GOT3 (cell line): ENCODE data around the gene TMC4.
"Not testable (repeated sequence)": the region's sequence is repeated elsewhere in the genome, so short reads cannot be mapped to it uniquely, and the experiment has no call there.

Experiments
- DNase-seq: peaks from one replicate; lab custom pipeline; 2025; ENCODE audit warnings: mixed read lengths; lab: John Stamatoyannopoulos, UW

The TMC4 gene

DNA sequence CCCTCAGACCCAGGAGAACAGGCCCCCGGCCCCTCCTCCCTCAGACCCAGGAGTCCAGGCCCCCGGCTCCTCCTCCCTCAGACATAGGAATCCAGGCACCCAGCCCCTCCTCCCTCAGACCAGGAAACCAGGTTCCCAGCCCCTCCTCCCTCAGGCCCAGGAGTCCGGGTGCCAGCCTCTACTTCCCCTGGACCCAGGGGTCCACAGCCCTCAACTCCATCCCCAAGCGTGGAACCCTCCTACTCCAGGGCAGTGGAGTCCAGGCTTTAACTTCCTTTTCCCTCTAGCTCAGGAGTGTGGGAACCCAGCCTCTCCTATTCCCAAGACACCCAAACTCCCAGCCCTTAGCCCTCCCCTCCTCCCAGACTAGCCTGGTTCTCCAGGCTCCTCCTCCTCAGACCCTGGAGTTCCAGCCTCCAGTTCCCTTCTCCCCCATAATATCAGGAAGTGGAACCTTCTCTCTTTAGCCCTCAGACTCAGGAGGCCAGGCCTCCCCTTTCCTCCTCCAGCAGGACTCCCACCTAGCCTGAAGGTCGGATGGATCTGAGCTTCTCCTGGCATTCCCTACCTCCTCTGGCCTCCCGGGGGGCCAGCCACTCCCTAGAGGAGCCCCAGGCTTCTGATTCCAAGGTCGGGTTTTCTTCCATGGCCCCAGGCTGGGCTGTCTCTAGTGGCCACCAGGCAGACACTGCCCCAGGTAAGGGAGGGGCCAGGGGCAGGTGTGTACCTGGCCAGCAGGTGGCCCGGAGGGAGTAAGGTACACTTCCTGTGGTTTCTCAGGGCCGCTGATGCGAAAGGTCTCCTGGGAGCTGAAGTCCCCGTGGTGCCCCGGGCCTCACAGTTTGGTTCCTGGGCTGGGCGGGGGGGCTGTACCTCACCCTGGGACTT, at the start of gene TMC4:
TMC4 (minus strand) TSS at position 690 of the 888 bp plus-strand sequence; CDS start at position 647, 43 bp downstream.
- no peak for DNase-seq

DNA sequence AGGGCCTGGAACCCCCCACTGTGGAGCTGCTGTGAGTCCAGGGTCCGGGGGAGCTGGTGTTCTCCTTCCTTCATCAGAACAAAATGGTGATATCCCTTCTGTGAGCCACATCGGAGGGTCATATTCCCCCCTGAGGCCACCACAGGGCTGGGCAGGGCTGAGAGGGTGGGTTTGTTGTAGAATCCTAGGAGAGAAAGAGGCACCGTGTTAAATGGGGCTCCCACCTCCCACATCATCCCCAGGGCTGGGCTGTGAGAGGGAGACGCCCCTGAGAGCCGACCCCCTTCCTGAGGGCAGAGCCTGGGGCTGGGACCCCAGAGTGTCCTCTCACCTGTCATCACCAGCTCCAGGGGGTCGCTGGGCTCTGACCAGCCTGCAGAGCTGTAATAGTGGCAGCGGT, 49.0 kb upstream of the TMC4 start:
- DNase-seq, result not testable (repeated sequence)

- not testable (repeated sequence) for DNase-seq
Measured at GRCh38 chr19:54219702-54220101, 46.7 kb upstream of the TMC4 start.

DNA sequence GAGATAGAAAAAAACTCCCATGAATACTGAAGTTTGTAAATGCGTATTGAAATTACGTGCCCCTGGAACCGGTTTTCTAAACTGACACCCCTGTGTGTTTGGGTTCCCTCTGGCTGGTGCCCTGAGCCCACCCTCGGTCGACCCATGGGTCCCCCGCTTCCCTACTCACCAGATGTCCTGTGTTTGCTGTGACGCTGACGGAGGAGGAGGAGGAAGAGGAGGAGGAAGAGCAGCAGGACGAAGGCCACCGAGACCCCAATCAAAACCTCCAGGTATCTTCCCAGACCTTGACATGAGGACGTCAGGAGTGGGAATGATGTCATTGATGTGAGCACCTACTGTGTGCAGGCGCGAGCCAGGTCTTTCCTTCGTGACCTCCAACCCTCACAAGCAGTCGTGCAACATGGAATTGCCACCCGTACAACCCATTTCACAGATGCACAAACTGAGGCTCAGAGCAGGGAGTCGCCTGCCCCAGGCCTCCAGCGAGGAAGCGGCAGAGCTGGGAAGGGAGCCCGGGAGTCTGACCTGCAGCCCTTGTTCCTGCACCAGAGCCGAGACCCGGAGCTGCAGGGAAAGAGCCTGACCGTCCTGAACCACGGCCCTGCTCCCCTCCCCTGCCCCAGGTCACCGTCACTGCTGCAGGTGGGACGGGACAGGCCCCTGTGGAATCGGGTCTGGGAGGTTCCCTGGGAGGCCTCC, 46.2 kb upstream of the TMC4 start:
- no peak for DNase-seq

DNA sequence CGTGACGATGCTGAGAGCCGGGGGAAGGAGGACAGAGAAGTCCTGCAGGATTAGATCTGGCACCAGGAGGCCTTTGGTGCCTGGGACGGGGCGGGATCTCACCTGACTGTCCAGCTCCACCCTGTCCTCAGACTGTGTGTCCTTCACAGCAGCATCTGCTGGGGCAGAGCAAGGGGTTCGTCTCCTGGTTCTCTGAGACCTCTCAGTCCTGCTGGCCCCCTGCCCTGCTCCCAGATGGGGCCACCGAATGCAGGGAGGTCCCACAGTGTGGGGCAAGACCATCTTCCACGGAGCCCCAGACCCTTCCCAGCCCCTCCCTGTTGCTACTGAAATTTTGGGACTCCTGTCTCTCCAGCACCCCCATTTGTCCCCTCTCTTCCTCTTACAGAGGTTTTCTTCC, 45.3 kb upstream of the TMC4 start:
- no peak for DNase-seq

DNA sequence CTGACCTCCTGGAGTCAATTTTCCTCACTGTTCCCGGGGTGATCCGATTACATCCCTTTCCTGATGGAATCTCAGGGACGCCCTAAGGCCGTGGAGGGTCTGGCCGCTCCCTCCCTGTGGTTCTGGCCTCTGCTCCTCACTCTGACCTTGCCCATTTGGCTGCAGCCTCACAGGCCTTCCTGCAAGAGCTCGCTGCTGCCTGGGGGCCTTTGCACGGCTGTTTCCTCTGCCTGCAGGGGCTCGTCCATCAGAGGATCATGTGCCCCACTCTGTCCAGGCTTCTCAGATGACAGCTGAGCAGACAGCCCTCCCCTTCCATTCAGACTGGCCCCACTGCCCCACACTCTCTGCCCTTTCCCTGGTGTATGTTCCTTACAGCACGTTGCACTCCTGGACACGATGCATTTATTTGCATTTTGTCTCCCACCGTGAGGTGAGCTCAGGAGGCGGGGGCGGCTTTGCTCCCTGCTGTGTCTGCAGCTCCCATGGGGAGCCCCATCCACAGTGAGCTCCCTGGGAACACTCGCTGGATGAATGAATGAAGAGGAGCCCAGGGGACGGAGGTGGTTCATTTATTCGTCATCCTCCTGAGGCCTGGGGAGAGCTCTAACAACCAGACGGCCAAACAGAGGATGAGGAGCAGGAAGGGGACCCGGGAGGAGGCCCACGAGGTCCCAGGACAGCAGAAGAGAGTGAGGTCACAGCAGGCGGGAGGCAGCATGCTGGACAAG, 44.7 kb upstream of the TMC4 start:
- DNase-seq, result not testable (repeated sequence)

- DNase-seq, result no peak
Measured at GRCh38 chr19:54216869-54217268, 43.9 kb upstream of the TMC4 start.

DNA sequence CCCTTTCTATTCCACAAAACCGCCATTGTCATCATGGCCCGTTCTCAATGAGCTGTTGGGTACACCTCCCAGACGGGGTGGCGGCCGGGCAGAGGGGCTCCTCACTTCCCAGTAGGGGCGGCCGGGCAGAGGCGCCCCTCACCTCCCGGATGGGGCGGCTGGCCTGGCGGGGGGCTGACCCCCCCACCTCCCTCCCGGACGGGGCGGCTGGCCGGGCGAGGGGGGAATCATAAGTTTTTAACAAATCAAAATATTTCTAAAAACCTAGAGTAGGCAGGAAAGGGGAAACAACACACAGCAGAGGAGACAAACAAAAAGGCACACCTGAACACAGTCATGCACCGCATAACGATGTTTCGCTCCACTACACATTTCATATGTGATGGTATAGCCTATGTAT, 41.8 kb upstream of the TMC4 start:
- not testable (repeated sequence) for DNase-seq

DNA sequence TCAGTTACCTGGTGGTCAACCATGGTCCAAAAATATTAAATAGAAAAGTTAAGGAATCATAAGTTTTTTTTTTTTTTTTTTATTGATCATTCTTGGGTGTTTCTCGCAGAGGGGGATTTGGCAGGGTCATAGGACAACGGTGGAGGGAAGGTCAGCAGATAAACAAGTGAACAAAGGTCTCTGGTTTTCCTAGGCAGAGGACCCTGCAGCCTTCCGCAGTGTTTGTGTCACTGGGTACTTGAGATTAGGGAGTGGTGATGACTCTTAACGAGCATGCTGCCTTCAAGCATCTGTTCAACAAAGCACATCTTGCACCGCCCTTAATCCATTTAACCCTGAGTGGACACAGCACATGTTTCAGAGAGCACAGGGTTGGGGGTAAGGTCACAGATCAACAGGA, 41.3 kb upstream of the TMC4 start:
- DNase-seq, result not testable (repeated sequence)

- DNase-seq, result no peak
Measured at GRCh38 chr19:54211235-54211634, 38.3 kb upstream of the TMC4 start.

- peak; percentile 53 for DNase-seq
Measured at GRCh38 chr19:54209811-54210494, 37.0 kb upstream of the TMC4 start.

GRCh38 chr19:54209058-54209810, 36.3 kb upstream of the TMC4 start:
- no peak for DNase-seq

DNA sequence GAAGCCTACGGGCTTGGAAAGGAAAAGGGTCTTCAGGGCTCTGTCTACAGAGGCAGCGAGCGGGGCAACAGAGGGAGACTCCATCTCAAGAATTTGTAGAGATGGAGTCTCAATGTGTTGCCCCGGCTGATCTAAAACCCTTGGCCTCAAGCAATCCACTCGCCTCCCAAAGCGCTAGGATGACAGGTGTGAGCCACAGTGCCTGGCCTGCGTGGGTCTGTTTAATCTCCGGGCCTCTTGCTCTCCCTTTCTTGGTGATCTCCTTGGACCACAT, 35.8 kb upstream of the TMC4 start:
- no peak for DNase-seq

GRCh38 chr19:54207983-54208783, 35.2 kb upstream of the TMC4 start:
- no peak for DNase-seq

- no peak for DNase-seq
Measured at GRCh38 chr19:54207676-54207982, 34.7 kb upstream of the TMC4 start.

DNA sequence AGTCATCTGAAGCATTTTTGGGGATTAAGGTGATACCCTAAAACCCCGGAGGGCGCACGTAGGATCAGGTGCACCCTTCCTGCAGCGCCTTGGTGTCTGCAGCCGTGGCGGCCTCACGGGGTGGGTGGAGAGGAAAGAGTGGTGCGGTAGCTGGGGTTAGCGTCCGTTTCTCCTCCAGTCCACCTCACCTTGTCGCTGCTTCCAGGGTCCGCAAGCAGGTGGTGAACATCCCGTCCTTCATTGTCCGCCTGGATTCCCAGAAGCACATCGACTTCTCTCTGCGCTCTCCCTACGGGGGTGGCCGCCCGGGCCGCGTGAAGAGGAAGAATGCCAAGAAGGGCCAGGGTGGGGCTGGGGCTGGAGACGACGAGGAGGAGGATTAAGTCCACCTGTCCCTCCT, 34.2 kb upstream of the TMC4 start:
- not testable (repeated sequence) for DNase-seq

- DNase-seq, result no peak
Measured at GRCh38 chr19:54206831-54207177, 33.8 kb upstream of the TMC4 start.

GRCh38 chr19:54206030-54206830, 33.3 kb upstream of the TMC4 start:
- DNase-seq, result no peak

GRCh38 chr19:54204767-54205468, 32.0 kb upstream of the TMC4 start:
- DNase-seq, result no peak
